NCI-H1436 treated with DMSO at 0.1 percent for 48 hours (cell line): ENCODE measurements around the gene UGT2B15.
"Not testable (repeated sequence)": the region's sequence is repeated elsewhere in the genome, so short reads cannot be mapped to it uniquely, and the experiment has no call there.

Source experiments
- DNase-seq: peaks from one replicate; lab custom pipeline; 2025; lab: John Stamatoyannopoulos, UW

The UGT2B15 gene

GRCh38 chr4:68670479-68670939 is at the start of gene UGT2B15:
TSS of gene UGT2B15 (minus strand) at chr4:68670652. CDS start at chr4:68670618, 34 bp downstream.
- not testable (repeated sequence) for DNase-seq

- no peak for DNase-seq
Observed at GRCh38 chr4:68719075-68719473, 48.6 kb upstream of the UGT2B15 start.

- DNase-seq, result no peak
Observed at GRCh38 chr4:68718447-68719074, 48.1 kb upstream of the UGT2B15 start.

- DNase-seq, result no peak
Observed at GRCh38 chr4:68717999-68718398, 47.5 kb upstream of the UGT2B15 start.

- DNase-seq, result no peak
Observed at GRCh38 chr4:68714400-68714799, 43.9 kb upstream of the UGT2B15 start.

GRCh38 chr4:68712207-68712606 is 41.8 kb upstream of the UGT2B15 start:
- DNase-seq, result no peak

- no peak for DNase-seq
Observed at GRCh38 chr4:68708566-68708965, 38.1 kb upstream of the UGT2B15 start.

- not testable (repeated sequence) for DNase-seq
Observed at GRCh38 chr4:68703168-68703567, 32.7 kb upstream of the UGT2B15 start.

GRCh38 chr4:68700152-68700551 is 29.7 kb upstream of the UGT2B15 start:
- DNase-seq, result no peak

GRCh38 chr4:68693325-68694075 is 23.0 kb upstream of the UGT2B15 start:
- DNase-seq, result peak; percentile 6

- no peak for DNase-seq
Observed at GRCh38 chr4:68691186-68691585, 20.7 kb upstream of the UGT2B15 start.

GRCh38 chr4:68683034-68683433 is 12.6 kb upstream of the UGT2B15 start:
- no peak for DNase-seq

- DNase-seq, result not testable (repeated sequence)
Observed at GRCh38 chr4:68681298-68681697, 10.8 kb upstream of the UGT2B15 start.

- no peak for DNase-seq
Observed at GRCh38 chr4:68673143-68673542, 2.7 kb upstream of the UGT2B15 start.

- not testable (repeated sequence) for DNase-seq
Observed at GRCh38 chr4:68671217-68671616, 765 bp upstream of the UGT2B15 start.

GRCh38 chr4:68668537-68669163 is 1.8 kb downstream of the UGT2B15 start:
- not testable (repeated sequence) for DNase-seq

GRCh38 chr4:68667551-68667950 is 2.9 kb downstream of the UGT2B15 start:
- not testable (repeated sequence) for DNase-seq

GRCh38 chr4:68664721-68665120 is 5.7 kb downstream of the UGT2B15 start:
- DNase-seq, result peak; percentile 44

GRCh38 chr4:68662836-68663574 is 7.4 kb downstream of the UGT2B15 start:
- not testable (repeated sequence) for DNase-seq

- no peak for DNase-seq
Observed at GRCh38 chr4:68658672-68659071, 11.8 kb downstream of the UGT2B15 start.

GRCh38 chr4:68657022-68657594 is 13.3 kb downstream of the UGT2B15 start:
- not testable (repeated sequence) for DNase-seq
